ENCODE data around the gene SCARB1.

DNA sequence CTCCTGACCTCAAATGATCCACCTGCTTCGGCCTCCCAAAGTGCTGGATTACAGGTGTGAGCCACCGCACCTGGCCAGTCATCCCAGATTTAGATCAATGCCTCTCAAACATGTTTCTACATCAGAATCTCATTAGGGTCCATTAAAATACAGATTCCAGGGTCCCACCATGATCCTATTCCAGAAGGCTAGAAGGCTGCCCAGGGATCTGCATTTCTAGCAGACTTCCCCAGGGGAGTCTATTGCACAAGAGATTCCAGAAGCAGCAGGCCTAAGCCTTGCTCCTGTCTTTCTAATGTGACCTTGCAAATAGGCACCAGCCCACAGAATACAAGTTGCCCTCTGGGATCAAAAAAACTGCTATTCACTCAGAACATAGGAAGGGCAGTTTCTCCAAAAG lies 81.5 kb downstream of the SCARB1 start:
- TF ChIP-seq, protein P1, sequence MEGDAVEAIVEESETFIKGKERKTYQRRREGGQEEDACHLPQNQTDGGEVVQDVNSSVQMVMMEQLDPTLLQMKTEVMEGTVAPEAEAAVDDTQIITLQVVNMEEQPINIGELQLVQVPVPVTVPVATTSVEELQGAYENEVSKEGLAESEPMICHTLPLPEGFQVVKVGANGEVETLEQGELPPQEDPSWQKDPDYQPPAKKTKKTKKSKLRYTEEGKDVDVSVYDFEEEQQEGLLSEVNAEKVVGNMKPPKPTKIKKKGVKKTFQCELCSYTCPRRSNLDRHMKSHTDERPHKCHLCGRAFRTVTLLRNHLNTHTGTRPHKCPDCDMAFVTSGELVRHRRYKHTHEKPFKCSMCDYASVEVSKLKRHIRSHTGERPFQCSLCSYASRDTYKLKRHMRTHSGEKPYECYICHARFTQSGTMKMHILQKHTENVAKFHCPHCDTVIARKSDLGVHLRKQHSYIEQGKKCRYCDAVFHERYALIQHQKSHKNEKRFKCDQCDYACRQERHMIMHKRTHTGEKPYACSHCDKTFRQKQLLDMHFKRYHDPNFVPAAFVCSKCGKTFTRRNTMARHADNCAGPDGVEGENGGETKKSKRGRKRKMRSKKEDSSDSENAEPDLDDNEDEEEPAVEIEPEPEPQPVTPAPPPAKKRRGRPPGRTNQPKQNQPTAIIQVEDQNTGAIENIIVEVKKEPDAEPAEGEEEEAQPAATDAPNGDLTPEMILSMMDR (CRISPR knock-in tag; IDR thresholded peaks at IDR 0.05), result no peak
- TF ChIP-seq ZNF616 (CRISPR knock-in tag; IDR thresholded peaks at IDR 0.05; ENCODE audit: low read depth), result no peak
- no peak for TF ChIP-seq TAF1 (CRISPR knock-in tag; IDR thresholded peaks at IDR 0.05)
- TF ChIP-seq, protein P2, sequence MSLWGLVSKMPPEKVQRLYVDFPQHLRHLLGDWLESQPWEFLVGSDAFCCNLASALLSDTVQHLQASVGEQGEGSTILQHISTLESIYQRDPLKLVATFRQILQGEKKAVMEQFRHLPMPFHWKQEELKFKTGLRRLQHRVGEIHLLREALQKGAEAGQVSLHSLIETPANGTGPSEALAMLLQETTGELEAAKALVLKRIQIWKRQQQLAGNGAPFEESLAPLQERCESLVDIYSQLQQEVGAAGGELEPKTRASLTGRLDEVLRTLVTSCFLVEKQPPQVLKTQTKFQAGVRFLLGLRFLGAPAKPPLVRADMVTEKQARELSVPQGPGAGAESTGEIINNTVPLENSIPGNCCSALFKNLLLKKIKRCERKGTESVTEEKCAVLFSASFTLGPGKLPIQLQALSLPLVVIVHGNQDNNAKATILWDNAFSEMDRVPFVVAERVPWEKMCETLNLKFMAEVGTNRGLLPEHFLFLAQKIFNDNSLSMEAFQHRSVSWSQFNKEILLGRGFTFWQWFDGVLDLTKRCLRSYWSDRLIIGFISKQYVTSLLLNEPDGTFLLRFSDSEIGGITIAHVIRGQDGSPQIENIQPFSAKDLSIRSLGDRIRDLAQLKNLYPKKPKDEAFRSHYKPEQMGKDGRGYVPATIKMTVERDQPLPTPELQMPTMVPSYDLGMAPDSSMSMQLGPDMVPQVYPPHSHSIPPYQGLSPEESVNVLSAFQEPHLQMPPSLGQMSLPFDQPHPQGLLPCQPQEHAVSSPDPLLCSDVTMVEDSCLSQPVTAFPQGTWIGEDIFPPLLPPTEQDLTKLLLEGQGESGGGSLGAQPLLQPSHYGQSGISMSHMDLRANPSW (CRISPR knock-in tag; IDR thresholded peaks at IDR 0.05; ENCODE audit: borderline replicate concordance), result no peak
- TF ChIP-seq, protein P3, sequence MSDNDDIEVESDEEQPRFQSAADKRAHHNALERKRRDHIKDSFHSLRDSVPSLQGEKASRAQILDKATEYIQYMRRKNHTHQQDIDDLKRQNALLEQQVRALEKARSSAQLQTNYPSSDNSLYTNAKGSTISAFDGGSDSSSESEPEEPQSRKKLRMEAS (IDR thresholded peaks at IDR 0.05), result no peak
- TF ChIP-seq, protein P4, sequence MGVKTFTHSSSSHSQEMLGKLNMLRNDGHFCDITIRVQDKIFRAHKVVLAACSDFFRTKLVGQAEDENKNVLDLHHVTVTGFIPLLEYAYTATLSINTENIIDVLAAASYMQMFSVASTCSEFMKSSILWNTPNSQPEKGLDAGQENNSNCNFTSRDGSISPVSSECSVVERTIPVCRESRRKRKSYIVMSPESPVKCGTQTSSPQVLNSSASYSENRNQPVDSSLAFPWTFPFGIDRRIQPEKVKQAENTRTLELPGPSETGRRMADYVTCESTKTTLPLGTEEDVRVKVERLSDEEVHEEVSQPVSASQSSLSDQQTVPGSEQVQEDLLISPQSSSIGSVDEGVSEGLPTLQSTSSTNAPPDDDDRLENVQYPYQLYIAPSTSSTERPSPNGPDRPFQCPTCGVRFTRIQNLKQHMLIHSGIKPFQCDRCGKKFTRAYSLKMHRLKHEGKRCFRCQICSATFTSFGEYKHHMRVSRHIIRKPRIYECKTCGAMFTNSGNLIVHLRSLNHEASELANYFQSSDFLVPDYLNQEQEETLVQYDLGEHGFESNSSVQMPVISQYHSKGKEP (CRISPR knock-in tag; IDR thresholded peaks at IDR 0.05), result no peak
- 0 out of 2 replicates have a peak, but pooled peaks have one; percentile 5 for TF ChIP-seq CEBPB (IDR thresholded peaks at IDR 0.05; ENCODE audit: borderline replicate concordance, low read depth, low read length)
- no peak for TF ChIP-seq ZBTB1 (CRISPR knock-in tag; IDR thresholded peaks at IDR 0.05; ENCODE audit: borderline replicate concordance)
- TF ChIP-seq NPAS2 (CRISPR knock-in tag; IDR thresholded peaks at IDR 0.05; ENCODE audit: borderline replicate concordance), result no peak
- TF ChIP-seq KLF15 (CRISPR knock-in tag; IDR thresholded peaks at IDR 0.05; ENCODE audit: borderline replicate concordance), result no peak
- TF ChIP-seq CBFB (CRISPR knock-in tag; IDR thresholded peaks at IDR 0.05), result no peak
- TF ChIP-seq MAZ (IDR thresholded peaks at IDR 0.05; ENCODE audit: borderline replicate concordance, low read depth, low read length), result no peak
- no peak for TF ChIP-seq MAZ (CRISPR knock-in tag; IDR thresholded peaks at IDR 0.05; ENCODE audit: low read depth)
